ENCODE measurements around the gene AADAT. TPM values are rescaled to one million over a fixed set of nuclear protein-coding genes. Genes with fewer than 3 reads are reported as not detected.

Gene AADAT
- 0.47 and 2.3 TPM in 2 replicates for total RNA-seq (ENCODE audit: low replicate concordance)

DNA sequence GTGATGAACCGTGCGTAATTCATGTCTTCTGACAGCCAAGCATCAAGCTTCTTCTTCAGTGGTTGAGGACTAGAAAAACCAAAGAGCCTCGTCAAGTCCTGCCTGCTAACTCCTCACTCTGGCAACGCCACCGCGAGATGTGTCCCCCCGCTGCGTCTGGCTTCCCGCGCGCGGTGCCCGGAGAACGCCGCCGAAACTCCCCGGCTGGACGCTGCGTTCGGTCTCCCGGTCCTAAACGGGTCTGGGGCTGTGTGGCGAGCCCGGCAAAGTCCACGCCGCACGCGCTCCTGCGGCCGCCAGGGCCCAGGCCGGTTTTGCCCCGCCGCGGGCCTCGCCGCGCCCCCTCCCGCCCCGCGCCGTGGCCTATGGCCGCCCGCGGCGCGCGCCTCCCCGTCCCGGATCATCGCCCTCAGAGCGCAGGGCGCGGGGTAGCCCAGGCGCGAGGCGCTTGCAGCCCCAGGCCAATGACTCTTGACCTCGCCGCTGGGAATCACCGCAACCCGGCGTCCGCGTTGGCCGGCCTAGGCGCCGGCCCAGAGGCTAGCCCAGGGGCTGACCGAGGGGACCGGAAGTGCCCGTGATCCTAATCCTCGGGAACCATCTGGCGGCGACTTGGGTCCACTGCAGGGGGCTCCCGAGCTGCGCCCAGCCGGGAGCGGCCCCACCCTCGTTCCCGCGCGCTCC lies at the start of gene AADAT:
Gene AADAT (minus strand): TSS at position 289 of the 684 bp plus-strand sequence. CDS start 266 bp downstream, at position 23.

DNA sequence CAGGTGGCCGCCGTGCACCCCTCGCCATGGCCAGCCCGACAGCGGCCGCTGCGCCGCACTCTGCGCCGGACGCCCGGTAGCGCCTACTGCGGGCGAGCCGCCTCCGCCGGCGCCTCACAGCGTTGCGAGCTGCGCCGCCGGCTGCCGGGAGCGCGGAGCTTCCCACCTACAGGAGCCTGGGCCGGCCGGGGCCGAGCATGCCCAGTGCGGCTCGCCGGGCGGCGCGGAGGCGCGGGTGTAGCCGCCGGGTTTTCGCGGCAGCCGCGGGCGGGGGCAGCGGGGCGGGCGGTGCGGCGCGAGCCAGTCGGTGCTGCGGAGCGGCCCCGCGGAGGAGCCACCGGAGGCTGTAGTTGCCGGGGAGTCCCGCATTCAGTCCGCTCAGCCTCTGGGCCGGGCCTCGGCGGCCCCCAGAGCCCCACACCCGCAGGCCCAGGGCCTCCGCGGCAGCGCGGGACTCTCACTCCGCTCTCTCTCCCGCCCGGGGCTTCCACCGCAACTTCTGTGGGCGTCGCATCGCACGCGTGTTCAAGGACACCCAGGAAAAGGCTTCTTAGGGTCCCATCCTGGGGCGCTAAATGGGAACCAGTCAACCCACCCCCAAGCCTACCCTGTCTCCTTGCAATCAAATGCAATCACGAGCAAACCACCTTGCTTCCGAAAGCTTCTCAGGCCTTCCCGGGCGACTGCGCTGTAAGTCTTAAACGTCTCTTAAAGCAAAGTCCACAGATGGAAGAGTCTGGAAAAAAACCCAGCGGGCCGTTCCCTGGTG lies 63.3 kb downstream of the AADAT start, which contains the start of gene MFAP3L:
Gene MFAP3L (minus strand): TSS at position 143 of the 769 bp plus-strand sequence. CDS start 20,518 bp downstream, outside the sequence.

Other genes with a start within 250 kb of the AADAT start
- 2.6 and 14.2 TPM in 2 replicates for gene MFAP3L, start 63.6 kb downstream of the AADAT start, total RNA-seq (ENCODE audit: low replicate concordance)

Data from smooth muscle cell of the coronary artery (primary cell).